GM23338 (cell line): ENCODE measurements around the gene DIRAS3.

Experiments
- CTCF ChIP-seq, 2 experiments: fragments of 200-600 bp in 1 of 2; sonication (generic) in 1 of 2; conservative IDR thresholded peaks; 2 replicates each; pipeline versions ENCODE4 v1.5.1 to v1.6.1; 2016 to 2017; ENCODE audit warnings: antibody characterized with exemption in 2 of 2, low read depth in 2 of 2, mild to moderate bottlenecking in 2 of 2, moderate library complexity in 1 of 2
- EZH2phosphoT487 ChIP-seq: fragments of 200-600 bp; sonication (generic); IDR thresholded peaks from one replicate; pipeline ENCODE4 v1.8.1; 2018; ENCODE audit warnings: antibody characterized with exemption; ENCODE audit not compliant: unreplicated experiment

GRCh38 chr1:68087184-68087583 is 36.8 kb upstream of the DIRAS3 start:
- TF ChIP-seq CTCF (conservative IDR thresholded peaks at IDR 0.05; ENCODE audit: low read depth in 2 of 2) (no peak), EZH2phosphoT487 (no peak)
